Neuronal stem cell (in vitro differentiated cells): ENCODE data around the gene VAMP4. TPM values are rescaled to one million over a fixed set of nuclear protein-coding genes. Genes with fewer than 3 reads are reported as not detected.

Source experiments
- small RNA-seq: library from polyadenylated mRNA; stranded (forward); fragments of <200 nt; extraction: miRNeasy Mini kit (QIAGEN cat#:217004); gene quantifications from one replicate; pipeline ENCODE3, GENCODE V24; 2013; ENCODE audit not compliant: insufficient read depth

VAMP4 gene

Small RNA genes within 50 kb of the gene (small RNA-seq; reads per million reads assigned to genes)
- not detected for gene RF00601
